Fibroblast of the aortic adventitia (primary cell): ENCODE results near the gene AMN1. TPM values are rescaled to one million over a fixed set of nuclear protein-coding genes. Genes with fewer than 3 reads are reported as not detected.

Experiments used
- DNase-seq: peaks from one replicate; pipeline ENCODE4 v3.0.0-alpha.2; 2010; ENCODE audit warnings: low read depth
- H3K4me3 ChIP-seq: 2 replicates; pipeline ENCODE4 v1.5.1; 2011; ENCODE audit warnings: low read depth, mild to moderate bottlenecking, control low read depth, low read length, moderate library complexity
- CTCF ChIP-seq: IDR thresholded peaks from 2 replicates; pipeline ENCODE4 v1.5.1; 2011; ENCODE audit warnings: mild to moderate bottlenecking, low read length, control low read depth, inconsistent platforms; ENCODE audit not compliant: insufficient read depth
- small RNA-seq: library from RNA; depleted of rRNA; stranded (forward); fragments of <200 nt; gene quantifications from one replicate; pipeline ENCODE3, GENCODE V24; 2012
- total RNA-seq: library from RNA; depleted of rRNA; stranded (reverse); fragments of >200 nt; gene quantifications from 2 replicates; pipeline ENCODE4 v1.2.3, GENCODE V29; 2012; ENCODE audit warnings: low replicate concordance

The AMN1 gene
- total RNA-seq, 1 donor, result 10.3 TPM

- TF ChIP-seq CTCF, result no peak
- DNase-seq, result no peak
These were observed 97.6 kb downstream of the AMN1 start for GRCh38 chr12:31631023-31631724.

GRCh38 chr12:31629756-31630732, 98.8 kb downstream of the AMN1 start:
- DNase-seq, result peak; percentile 84
- no peak overlapping the region for H3K4me3 ChIP-seq
- TF ChIP-seq CTCF, result no peak

More at GRCh38 chr12:31631023-31631724, 97.6 kb downstream of the AMN1 start:
- no peak overlapping the region for H3K4me3 ChIP-seq

GRCh38 chr12:31627456-31628054, 101.3 kb downstream of the AMN1 start:
- H3K4me3 ChIP-seq, result no peak overlapping the region
- DNase-seq, result peak; percentile 5
- TF ChIP-seq CTCF, result no peak

- TF ChIP-seq CTCF, result no peak
These were observed 102.4 kb downstream of the AMN1 start for GRCh38 chr12:31626270-31626995.

GRCh38 chr12:31622038-31622437, 106.8 kb downstream of the AMN1 start:
- no peak for DNase-seq
- no peak overlapping the region for H3K4me3 ChIP-seq
- TF ChIP-seq CTCF, result no peak

More at GRCh38 chr12:31626270-31626995, 102.4 kb downstream of the AMN1 start:
- no peak overlapping the region for H3K4me3 ChIP-seq
- DNase-seq, result no peak

Small RNAs within 50 kb of the gene (small RNA-seq; reads per million reads assigned to genes)
- gene AC023157.2, result not detected

Other genes starting within 250 kb of the AMN1 start
- 6.8 and 19.2 TPM in 2 replicates for gene DENND5B, start 137.9 kb downstream of the AMN1 start, total RNA-seq
- gene ETFBKMT, start 69.3 kb downstream of the AMN1 start, total RNA-seq, result 4.9 and 6.2 TPM in 2 replicates
- 46.4 and 54.7 TPM in 2 replicates for gene RESF1, start 230.4 kb upstream of the AMN1 start, total RNA-seq